ENCODE data around the gene OPCML.

The OPCML gene

GRCh38 chr11:132821014-132821413 is 711.3 kb downstream of the OPCML start:
- DNase-seq (ENCODE audit: low read depth in 1 of 2, low spot score in 1 of 2) = no peak

- no peak for DNase-seq (ENCODE audit: low read depth in 1 of 2, low spot score in 1 of 2)
These were observed 713.4 kb downstream of the OPCML start for GRCh38 chr11:132818951-132819350.

- DNase-seq (ENCODE audit: low read depth in 1 of 2, low spot score in 1 of 2) = no peak
These were observed 714.9 kb downstream of the OPCML start for GRCh38 chr11:132817387-132817786.

GRCh38 chr11:132814410-132814809 is 717.9 kb downstream of the OPCML start:
- DNase-seq (ENCODE audit: low read depth in 1 of 2, low spot score in 1 of 2) = no peak

GRCh38 chr11:132811649-132812048 is 720.7 kb downstream of the OPCML start:
- no peak for DNase-seq (ENCODE audit: low read depth in 1 of 2, low spot score in 1 of 2)

- DNase-seq (ENCODE audit: low read depth in 1 of 2, low spot score in 1 of 2) = no peak
These were observed 723.2 kb downstream of the OPCML start for GRCh38 chr11:132809070-132809469.

GRCh38 chr11:132804258-132804657 is 728.0 kb downstream of the OPCML start:
- no peak for DNase-seq (ENCODE audit: low read depth in 1 of 2, low spot score in 1 of 2)

GRCh38 chr11:132803436-132803835 is 728.9 kb downstream of the OPCML start:
- no peak for DNase-seq (ENCODE audit: low read depth in 1 of 2, low spot score in 1 of 2)

GRCh38 chr11:132802947-132803346 is 729.4 kb downstream of the OPCML start:
- DNase-seq (ENCODE audit: low read depth in 1 of 2, low spot score in 1 of 2) = no peak

- no peak for DNase-seq (ENCODE audit: low read depth in 1 of 2, low spot score in 1 of 2)
These were observed 738.5 kb downstream of the OPCML start for GRCh38 chr11:132793831-132794230.

- no peak for DNase-seq (ENCODE audit: low read depth in 1 of 2, low spot score in 1 of 2)
These were observed 739.8 kb downstream of the OPCML start for GRCh38 chr11:132792341-132793140.

- no peak for DNase-seq (ENCODE audit: low read depth in 1 of 2, low spot score in 1 of 2)
These were observed 741.3 kb downstream of the OPCML start for GRCh38 chr11:132790971-132791370.

GRCh38 chr11:132790466-132790865 is 741.8 kb downstream of the OPCML start:
- no peak for DNase-seq (ENCODE audit: low read depth in 1 of 2, low spot score in 1 of 2)

GRCh38 chr11:132788816-132789325 is 743.4 kb downstream of the OPCML start:
- no peak for DNase-seq (ENCODE audit: low read depth in 1 of 2, low spot score in 1 of 2)

- DNase-seq (ENCODE audit: low read depth in 1 of 2, low spot score in 1 of 2) = no peak
These were observed 746.4 kb downstream of the OPCML start for GRCh38 chr11:132785878-132786277.

GRCh38 chr11:132784441-132784840 is 747.9 kb downstream of the OPCML start:
- no peak for DNase-seq (ENCODE audit: low read depth in 1 of 2, low spot score in 1 of 2)

GRCh38 chr11:132782102-132782501 is 750.2 kb downstream of the OPCML start:
- DNase-seq (ENCODE audit: low read depth in 1 of 2, low spot score in 1 of 2) = no peak

GRCh38 chr11:132780046-132780445 is 752.3 kb downstream of the OPCML start:
- no peak for DNase-seq (ENCODE audit: low read depth in 1 of 2, low spot score in 1 of 2)

GRCh38 chr11:132779497-132779896 is 752.8 kb downstream of the OPCML start:
- no peak for DNase-seq (ENCODE audit: low read depth in 1 of 2, low spot score in 1 of 2)

- DNase-seq (ENCODE audit: low read depth in 1 of 2, low spot score in 1 of 2) = no peak
These were observed 755.0 kb downstream of the OPCML start for GRCh38 chr11:132777067-132777975.

- no peak for DNase-seq (ENCODE audit: low read depth in 1 of 2, low spot score in 1 of 2)
These were observed 758.5 kb downstream of the OPCML start for GRCh38 chr11:132773751-132774150.

All from activated CD4-positive, alpha-beta T cell treated with anti-CD3 and anti-CD28 coated beads, Interleukin-2, amount 50 U/mL, for 24 hours (primary cell).